T-helper 1 cell (primary cell): ENCODE measurements around the gene TFIP11.

ENCODE experiments used
- DNase-seq, 5 donors: peaks; one replicate each; pipeline ENCODE4 v3.0.0-alpha.2; 2012 to 2020
- total RNA-seq, 4 donors: gene quantifications; one replicate each; lab custom pipeline; 2026; lab: John Stamatoyannopoulos, UW

TFIP11 gene
- 81.7 to 101 (median 84.6) reads per million in 4 donors for total RNA-seq

GRCh38 chr22:26512149-26512793 is at the start of gene TFIP11:
TSS of gene TFIP11 (minus strand) at chr22:26512473. CDS start at chr22:26510272, 2,201 bp downstream.
- DNase-seq = peak; percentile 78 to 90 (median 83)

DNA sequence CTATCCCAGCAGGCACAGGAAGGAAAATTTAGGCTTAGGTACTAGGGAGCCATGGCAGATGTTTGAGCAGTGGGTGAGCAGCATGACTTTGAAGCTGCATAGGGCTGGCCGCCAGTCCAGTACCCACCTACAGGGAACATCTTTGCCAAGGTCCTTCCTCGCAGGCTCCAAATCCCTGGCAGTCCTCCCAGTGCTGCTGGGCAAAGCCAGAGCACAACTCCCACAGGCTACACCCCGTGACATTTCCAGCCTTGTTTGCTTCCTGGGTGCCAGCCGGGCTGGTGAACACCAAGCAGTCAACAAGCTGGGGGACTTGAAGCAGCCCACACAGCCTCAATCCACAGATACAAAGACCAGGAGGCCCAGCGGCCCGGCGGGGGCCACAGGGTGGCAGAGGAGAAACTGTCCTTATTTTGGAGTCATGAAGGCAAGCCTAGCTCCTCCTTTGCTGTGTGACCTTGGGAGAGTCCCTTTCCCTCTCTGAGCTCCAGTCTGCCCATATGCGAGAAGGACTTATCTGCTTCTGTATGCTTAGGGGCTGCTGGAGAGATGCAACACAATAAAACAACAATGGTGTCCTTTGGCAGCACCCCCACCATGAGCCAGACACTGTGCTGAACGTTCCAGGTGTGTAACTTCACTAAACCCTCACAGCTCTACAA is 49.6 kb upstream of the TFIP11 start:
- no peak for DNase-seq

- DNase-seq = no peak
These were observed 47.8 kb upstream of the TFIP11 start for GRCh38 chr22:26559961-26560575.

DNA sequence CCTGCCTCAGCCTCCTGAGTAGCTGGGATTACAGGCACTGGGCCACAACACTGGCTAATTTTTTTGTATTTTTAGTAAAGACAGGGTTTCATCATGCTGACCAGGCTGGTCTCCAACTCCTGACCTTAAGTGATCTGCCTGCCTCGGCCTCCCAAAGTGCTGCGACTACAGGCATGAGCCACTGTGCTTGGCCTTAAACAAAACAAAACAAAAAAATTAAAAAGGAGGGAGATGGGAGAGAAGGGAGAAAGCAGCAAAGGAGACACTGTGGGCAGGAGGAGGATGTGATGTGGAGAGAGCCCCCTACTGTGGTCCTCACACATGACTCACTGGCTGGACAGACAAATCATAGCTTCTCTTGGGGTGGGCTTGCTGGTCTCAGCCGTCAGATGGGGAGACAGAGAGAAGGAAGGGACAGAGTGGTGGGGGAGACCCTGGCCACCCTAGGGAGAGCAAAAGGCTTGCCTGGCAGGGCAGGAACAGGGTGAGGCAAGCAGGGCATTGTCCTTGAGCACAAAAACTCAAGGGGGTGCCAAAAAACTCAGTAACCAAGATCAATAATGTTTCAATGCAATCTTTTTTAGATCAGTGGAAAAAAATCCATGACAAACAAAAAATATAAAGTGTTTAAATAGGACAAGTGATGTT is 46.1 kb upstream of the TFIP11 start:
- DNase-seq = no peak

- no peak for DNase-seq
These were observed 44.6 kb upstream of the TFIP11 start for GRCh38 chr22:26556904-26557303.

DNA sequence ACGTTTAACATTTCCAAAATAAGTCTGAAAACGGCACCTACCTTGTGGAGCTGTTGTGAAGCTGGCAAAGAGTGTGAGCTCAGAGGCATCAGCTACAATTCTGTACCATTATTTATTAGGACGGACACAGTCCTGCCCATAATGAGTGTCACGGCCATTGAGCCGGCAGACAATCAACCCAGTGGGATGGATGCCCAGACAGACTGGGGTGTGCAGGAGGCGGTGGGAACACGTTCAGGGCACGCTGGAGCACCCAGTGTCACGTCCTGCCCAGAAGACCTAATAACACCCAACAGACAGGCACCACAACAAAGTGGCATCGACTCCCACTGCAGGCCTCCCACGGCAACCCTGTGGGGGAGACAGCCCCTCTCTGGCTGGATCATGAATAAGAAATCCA is 43.2 kb upstream of the TFIP11 start:
- DNase-seq = no peak

DNA sequence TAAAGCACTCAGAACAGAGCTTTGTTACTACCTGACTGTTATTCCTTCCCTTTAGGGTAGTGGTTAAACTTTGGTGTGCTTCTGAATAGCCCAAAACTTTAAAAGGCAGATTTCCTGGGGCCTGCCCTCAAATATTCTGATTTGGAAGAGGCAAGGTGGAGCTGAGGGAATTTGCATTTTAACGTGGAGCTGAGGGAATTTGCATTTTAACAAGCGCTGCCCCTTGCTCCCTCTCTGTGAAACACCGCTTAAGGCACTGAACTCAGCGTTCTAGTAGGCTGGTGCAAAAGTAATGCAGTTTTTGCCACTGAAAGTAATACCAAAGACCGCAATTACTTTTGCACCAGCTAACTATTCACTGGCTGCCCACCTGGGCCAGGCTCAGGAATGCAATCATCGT is 42.7 kb upstream of the TFIP11 start:
- no peak for DNase-seq

GRCh38 chr22:26553056-26553752 is 40.9 kb upstream of the TFIP11 start:
- no peak for DNase-seq

GRCh38 chr22:26552466-26552865 is 40.2 kb upstream of the TFIP11 start:
- DNase-seq = no peak

- DNase-seq = no peak
These were observed 39.3 kb upstream of the TFIP11 start for GRCh38 chr22:26551568-26551967.

DNA sequence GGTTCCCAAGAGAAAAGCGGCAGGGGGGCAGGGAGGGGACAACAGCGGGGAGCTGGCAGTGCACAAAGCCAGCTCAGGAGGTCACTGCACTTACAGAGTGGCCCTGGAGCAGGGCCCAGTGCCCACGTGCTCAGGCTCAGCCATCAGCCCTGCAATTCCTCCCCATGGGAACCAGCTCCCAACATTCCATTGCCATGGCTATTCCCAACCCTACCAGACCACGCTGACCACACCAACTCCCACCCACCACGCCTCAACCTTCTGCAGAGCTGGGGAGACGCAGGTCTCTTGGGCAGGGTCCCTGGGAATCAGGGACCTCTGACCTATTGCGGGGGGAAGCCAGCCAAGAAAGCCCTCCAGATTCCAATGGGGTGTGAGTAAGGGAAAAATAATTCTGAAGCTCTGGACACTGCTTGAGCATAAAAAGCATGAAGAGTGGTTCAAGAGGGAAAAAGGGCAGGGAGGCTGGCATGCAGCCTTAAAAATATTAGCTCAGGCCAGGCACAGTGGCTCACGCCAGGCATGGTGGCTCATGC is 38.3 kb upstream of the TFIP11 start:
- DNase-seq = no peak

DNA sequence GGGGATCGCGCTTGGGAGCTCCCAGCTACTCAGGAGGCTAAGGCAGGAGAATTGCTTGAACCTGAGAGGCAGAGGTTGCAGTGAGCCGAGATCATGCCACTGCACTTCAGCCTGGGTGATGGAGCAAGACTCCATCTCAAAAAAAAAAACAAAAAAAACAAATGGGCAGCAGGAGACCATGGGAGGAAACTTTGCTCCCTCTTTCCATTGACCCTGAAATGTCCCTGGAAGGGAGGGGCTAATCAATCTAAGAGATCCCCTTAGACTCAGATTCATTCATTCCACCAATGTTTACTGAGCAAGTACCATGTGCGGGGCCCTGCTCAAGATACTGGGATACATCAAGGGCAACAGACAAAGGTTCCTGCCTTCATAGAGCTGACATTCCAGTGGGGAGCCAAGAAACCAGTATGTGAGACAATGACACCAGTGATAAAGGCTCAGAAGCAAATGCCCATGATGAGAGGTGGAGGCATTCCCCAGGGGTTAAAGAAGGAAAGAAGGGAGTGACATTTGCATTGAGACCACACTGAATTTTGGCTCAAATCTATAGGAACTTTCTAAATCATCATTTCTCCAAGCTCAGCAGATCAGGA is 37.7 kb upstream of the TFIP11 start:
- no peak for DNase-seq

DNA sequence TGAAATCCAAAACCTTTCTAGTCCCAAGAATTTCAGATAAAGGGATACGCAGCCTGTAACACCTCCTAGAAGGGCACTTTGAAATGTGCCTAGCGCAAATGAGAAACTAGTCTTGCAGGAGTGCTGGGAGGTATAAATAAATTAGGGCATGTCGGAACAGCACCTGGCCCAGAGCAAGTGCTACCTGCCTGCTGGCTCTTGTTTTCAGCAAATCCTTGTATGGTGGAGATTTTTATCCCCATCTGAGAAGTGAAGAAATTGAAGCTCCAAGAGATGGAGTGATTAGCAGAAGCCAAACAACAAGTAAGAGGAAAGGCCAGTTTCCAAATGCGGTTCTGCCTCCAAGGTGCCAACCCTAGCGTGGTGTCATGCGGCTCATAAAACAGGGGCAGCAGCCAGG is 36.7 kb upstream of the TFIP11 start:
- DNase-seq = no peak

DNA sequence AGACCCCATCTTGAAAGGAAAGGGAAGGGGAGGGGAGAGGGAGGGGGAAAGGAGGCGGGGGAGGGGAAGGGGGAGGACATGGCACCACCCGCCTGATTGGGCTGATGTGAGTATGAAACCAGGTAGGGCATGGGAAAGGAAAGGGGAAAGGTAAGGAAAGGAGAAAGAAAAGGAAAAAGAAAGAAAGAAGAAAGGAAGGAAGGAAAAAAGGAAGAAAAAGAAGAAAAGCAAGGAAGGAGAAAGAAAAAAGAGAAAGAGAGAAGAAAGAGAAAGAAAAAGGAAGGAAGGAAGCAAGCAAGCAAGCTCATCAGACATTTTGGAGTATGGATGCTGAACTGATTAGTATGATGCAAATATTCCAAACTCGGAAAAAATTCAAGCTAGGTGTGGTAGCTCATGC is 36.0 kb upstream of the TFIP11 start:
- DNase-seq = no peak

DNA sequence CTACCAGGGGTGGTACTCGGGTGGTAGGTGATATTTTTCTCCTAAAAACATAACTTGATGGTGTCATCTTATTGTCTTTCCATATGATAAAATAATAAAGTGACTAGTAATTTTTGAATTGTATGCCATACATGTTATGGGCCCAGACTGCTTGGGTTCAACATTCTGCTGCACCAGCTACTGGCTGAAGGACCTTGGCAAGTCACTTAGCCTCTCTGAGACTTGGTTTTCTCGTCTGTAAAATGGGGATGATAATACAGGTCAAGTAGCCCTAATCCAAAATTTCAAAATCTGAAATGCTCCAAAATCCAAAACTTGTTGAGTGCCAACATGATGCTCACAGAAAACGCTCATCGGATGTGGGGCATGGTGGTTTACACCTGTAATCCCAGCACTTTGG is 35.6 kb upstream of the TFIP11 start:
- no peak for DNase-seq

GRCh38 chr22:26547426-26547825 is 35.2 kb upstream of the TFIP11 start:
- peak in 1 of 5 donors; percentile 52 for DNase-seq

GRCh38 chr22:26546282-26546681 is 34.0 kb upstream of the TFIP11 start:
- no peak for DNase-seq

DNA sequence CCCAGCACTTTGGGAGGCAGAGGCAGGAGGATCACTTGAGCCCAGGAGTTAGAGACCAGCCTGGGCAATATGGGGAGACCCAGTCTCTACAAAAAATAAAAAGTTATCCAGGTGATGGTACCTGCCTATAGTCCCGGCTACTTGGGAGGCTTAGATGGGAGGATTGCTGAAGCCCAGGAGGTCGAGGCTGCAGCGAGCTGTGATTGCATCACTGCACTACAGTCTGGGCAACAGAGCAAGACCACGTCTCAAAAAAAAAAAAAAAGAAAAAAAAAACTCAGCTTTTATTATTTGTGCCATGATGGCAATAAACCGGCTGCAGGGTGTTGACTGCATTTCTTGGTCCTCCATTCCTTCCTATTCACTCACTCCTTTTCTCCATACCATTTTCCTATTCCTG is 33.6 kb upstream of the TFIP11 start:
- no peak for DNase-seq

- no peak for DNase-seq
These were observed 33.1 kb upstream of the TFIP11 start for GRCh38 chr22:26545385-26545784.

DNA sequence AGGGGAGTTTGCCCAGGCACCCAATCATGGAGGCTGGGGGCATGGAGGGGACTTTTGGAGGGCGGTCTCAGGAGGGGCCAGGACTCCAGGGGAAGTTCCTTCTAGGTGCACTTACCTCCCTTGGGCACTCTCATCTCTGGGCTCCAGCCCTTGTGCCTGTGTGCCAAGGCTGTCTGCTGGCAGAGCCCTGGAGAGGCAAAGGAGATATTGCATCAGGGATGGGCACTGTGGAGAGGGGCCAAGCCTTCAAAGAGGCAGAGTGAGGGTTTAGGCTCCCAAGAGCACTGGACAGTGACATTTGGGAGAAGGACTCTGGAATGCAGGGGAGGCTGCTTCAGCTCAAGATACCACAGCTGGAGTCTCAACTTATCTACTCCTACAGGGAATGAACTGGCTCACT is 32.2 kb upstream of the TFIP11 start:
- DNase-seq = no peak

DNA sequence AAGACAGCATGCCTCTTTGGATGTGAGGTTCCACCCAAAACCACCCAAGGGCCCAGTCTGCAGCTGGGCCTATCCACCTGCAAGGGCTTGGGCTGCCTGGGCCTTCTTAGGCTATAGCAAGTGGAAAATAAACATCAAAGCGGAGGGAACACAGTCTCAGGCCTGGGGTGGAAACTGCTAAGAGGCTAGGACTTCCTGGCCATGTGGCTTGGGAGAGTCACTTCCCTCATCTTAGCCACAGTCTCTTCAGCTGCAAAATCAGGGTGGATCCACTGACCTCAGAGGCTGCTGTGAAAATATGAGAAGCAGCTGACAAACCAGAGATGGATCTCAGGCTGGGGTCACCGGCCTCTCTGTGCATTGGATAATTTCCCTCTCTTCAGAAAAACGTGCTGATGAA is 30.6 kb upstream of the TFIP11 start:
- peak in 1 of 5 donors; percentile 40 for DNase-seq

DNA sequence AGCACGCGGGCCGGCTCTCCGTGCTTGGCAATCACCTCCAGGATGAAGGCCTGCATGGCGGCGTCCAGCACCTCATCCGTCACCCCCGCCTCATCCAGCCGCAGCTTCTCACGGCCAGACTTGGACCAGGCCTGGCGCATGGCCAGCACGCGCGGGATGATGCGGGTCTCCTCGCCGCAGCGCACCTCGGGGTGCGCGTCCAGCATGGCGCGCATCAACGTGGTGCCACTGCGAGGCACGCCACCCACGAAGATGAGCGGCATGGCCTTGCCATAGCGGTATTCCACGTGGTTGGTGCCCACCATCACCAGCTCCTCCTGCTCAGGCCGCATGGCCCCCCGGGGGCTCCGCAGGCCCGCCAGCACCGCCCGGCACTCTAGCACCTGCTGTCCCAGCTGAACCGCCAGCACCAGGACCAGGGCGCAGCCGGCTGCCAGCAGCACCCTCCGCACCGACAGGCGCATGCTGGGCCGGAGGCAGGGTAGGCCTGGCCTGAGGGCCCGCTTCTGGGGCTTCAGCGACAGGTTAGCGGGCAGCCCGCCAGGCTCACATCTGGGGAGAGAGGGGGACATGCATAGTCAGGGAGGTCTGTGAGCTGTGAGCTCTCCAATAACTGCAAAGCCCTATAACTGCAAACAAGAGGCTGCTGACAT is 29.0 kb upstream of the TFIP11 start:
- DNase-seq = no peak
